Central memory CD4-positive, alpha-beta T cell (primary cell): Measurements from ENCODE around the gene TRA2A.
"Not testable (repeated sequence)": the region's sequence is repeated elsewhere in the genome, so short reads cannot be mapped to it uniquely, and the experiment has no call there.

Source experiments
- DNase-seq: peaks from one replicate; pipeline ENCODE4 v3.0.0; 2022
- total RNA-seq, 3 experiments: gene quantifications; one replicate each; lab custom pipeline; 2026; lab: John Stamatoyannopoulos, UW

Gene TRA2A
- 56.6 to 274 (median 72.5) reads per million in 3 experiments for total RNA-seq

GRCh38 chr7:23531794-23532489 is at the start of gene TRA2A:
Gene TRA2A, minus strand, starts transcription at chr7:23531981. Its CDS starts 157 bp downstream, at chr7:23531824.
- peak; percentile 93 for DNase-seq

GRCh38 chr7:23570592-23571200 is 38.9 kb upstream of the TRA2A start:
- peak; percentile 40 for DNase-seq

GRCh38 chr7:23558303-23558702 is 26.5 kb upstream of the TRA2A start:
- no peak for DNase-seq

GRCh38 chr7:23547662-23548061 is 15.9 kb upstream of the TRA2A start:
- DNase-seq: no peak

GRCh38 chr7:23546897-23547572 is 15.3 kb upstream of the TRA2A start:
- peak; percentile 81 for DNase-seq

GRCh38 chr7:23545493-23545892 is 13.7 kb upstream of the TRA2A start:
- no peak for DNase-seq

- no peak for DNase-seq
Observed at GRCh38 chr7:23544913-23545354, 13.2 kb upstream of the TRA2A start.

- DNase-seq: no peak
Observed at GRCh38 chr7:23542752-23543151, 11.0 kb upstream of the TRA2A start.

DNA sequence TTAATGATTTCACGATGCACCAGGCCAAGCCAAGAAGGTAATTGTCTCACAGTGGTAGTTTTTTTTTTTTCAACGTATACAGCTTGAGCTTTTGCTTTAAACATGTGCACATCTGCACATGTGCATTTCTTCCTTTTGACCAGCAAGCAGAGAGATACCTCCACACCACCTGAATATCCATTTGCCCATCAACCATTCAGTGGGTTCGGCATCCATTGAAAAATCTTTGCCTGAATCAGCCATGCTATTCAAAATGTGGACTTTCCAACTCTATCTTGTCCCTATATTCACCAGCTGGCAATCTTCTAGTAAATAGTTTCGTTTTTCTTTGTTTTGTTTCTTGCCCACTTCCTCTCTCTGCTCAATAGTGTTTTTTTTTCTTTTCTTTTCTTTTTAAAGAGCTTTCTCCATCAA is 7.7 kb upstream of the TRA2A start:
- DNase-seq: peak; percentile 28

DNA sequence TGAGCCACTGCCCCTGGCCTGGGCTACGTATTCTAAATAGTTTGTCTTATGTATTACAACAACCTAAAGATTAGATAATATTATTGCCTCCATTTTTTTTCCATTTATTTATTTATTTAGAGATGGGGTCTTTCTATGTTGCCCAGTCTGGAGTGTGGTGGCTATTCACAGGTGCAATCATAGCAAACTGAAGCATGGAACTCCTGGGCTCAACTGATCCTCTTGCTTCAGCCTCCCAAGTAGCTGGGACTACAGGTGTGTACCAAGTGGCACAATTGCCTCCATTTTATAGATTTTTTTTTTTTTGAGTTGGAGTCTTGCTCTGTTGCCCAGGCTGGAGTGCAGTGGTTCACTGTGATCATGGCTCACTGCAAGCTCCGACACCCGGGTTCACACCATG is 6.5 kb upstream of the TRA2A start:
- DNase-seq: no peak

DNA sequence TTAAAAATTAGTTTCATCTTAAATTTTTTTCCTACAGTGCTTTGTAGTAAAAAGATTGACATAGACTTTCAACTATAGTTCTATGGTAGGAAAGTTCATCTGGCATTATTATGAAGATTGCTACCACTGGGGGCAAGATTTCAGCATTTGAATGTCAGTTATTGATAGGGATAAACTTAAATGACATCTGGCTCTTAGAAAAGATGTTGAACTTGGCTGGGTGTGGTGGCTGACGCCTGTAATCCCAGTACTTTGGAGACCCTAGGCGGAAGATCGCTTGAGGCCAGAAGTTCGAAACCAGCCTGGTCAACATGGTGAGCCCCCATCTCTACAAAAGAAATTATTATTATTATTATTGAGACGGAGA is 1.4 kb upstream of the TRA2A start:
- DNase-seq: no peak

DNA sequence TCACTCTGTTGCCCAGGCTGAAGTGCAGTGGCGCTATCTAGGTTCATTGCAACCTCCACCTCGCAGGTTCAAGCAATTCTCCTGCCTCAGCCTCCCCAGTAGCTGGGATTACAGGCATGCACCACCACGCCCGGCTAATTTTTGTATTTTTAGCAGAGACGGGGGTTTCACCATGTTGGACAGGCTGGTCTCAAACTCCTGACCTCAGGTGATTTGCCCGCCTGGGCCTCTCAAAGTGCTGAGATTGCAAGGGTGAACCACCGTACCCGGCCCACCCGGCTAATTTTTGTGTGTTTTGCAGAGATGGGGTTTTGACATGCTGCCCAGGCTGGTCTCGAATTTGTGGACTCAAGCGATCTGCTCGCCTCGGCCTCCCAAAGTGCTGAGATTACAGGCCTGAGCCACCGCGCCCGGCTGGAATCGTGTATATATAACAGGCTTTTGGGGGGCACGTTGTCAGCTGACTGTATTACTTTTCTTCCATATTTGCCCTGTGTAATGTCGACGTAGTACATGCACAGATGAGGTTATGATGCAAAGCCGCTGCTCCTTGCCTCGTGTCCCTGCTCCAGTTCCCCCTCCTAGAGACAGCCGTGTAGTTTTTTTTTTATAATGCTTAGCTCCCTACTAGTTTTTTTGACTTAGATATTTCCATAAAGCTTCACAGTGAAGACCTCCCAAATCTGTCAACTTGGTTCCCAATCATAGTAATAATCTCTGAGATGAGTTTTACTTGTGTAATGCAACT is 883 bp upstream of the TRA2A start:
- DNase-seq: no peak

DNA sequence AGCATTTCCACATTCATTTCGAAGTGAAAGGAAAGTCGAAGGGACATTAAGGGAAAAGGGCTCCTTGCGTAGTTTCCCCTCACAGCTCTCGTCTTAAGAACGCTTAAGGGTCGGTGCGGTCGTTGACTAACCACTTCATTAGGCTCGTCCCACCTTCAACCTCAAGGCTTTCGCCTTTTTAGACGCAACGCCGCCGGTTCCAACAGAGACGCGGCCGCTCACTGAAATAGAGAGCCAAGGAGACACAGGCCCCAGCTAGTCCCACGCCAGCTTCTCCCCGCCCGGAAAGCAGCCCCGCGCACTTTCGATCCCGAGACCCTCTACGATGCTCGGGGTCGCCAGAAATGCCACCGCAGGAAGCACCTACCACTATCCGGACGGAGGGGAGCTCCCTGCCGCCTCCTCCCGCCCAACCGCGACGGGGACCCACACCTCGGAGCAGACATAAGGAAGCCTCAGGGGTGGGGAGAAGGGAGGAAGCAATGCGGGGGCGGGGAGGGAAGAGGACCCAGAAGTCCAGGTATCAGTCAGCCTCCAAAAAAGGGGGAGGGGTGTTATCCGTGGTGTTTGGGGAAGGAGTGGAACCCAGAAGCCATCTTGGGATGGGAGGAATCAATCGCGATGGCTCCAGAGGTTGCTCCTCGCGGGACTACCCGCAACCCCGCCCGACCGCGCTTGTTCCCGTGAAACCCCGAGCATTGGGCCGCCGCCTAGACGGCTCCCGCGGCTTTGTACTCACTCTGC is 559 bp downstream of the TRA2A start:
- peak; percentile 37 for DNase-seq

DNA sequence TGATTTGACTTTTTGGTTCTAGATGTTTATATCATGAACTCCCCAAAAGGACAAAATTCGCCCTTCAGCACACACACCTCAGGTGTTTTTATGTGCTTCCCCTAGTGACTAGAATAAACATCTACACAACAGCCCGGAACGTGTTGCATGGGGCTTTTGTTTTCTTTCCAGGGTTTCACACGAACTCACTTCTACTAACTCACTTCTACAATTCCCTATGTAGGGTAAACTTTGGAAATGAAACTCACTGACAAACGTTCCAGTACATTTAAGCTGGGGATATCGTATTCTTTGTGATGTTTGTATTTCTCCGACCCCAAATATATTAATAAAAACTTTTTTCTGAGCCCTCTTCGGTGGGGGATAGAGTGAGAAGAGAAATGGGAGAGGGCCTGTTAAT is 1.4 kb downstream of the TRA2A start:
- DNase-seq: peak; percentile 61

DNA sequence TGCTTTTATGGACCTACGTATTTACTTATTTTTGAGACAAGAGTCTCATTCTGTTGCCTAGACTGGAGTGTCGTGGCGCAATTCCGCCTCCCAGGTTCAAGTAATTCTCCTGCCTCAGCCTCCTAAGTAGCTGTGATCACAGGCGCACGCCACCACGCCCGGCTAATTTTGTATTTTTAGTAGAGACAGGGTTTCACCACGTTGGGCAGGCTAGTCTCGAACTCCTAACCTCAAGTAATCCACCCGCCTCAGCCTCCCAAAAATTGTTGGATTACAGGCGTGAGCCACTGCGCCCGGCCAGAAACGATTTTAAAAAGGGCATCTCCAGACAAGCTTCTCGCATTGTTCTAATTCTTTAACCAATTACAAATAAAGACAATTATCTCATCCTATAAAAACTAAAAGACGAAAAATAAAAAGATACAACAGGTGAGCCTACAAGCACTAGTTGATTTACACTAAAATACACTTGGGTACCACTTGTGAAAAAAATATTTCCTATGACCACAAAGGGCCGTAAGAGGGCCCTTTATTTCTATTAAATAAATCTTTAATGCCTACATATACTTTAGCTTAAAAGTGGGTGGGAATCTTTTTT is 2.4 kb downstream of the TRA2A start:
- DNase-seq: no peak

DNA sequence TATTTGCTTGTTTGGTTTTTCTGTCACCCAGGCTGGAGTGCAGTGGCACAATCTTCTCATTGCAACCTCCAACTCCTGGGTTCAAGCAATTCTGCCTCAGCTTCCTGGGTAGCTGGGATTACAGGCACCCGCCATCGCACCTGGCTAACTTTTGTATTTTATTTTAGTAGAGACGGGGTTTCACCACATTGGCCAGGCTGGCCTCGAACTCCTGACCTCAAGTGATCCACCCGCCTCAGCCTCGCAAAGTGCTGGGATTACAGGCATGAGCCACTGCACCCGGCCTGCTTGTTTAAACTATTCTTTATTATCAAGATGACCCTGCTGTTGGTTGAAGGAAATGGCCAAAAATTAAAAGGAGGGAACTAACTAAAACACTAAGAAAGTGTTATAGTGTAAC is 6.2 kb downstream of the TRA2A start:
- not testable (repeated sequence) for DNase-seq

- no peak for DNase-seq
Observed at GRCh38 chr7:23524473-23524872, 7.3 kb downstream of the TRA2A start.

- no peak for DNase-seq
Observed at GRCh38 chr7:23523486-23524075, 8.2 kb downstream of the TRA2A start.

DNA sequence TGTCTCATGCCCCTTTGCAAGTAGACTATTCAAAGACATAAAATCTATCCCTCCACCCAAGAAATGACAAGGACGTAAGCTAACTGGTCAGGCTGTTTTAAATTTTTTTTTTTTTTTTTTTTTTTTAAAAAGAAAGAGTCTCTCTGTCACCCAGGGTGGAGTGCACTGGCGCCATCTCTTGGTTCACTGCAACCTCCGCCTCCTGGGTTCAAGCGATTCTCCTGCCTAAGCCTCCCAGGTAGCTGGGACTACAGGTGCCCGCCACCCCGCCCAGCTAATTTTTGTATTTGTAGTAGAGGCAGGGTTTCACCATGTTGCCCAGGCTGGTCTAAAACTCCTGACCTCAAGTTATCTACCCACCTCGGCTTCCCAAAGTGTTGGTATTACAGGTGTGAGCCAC is 11.2 kb downstream of the TRA2A start:
- DNase-seq: no peak

DNA sequence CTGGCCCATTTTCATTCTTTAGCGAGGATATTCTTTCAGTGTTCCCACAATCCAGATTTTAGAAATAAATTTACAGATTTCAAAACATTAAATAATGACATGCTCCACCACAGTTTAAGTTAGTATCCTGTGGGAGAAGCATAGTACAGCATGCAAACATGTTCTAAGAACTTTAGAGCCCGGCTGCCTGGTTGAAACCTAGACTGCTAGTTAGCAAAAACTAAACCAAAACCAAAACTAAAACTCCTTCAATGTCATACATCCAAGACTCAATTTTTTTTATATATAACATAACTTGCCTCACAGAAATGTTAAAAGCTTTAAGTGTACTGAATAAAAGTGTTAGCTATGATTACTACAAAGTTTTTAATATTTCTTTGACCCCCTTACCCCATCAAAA is 17.0 kb downstream of the TRA2A start:
- DNase-seq: no peak

- not testable (repeated sequence) for DNase-seq
Observed at GRCh38 chr7:23513746-23514145, 18.0 kb downstream of the TRA2A start.

DNA sequence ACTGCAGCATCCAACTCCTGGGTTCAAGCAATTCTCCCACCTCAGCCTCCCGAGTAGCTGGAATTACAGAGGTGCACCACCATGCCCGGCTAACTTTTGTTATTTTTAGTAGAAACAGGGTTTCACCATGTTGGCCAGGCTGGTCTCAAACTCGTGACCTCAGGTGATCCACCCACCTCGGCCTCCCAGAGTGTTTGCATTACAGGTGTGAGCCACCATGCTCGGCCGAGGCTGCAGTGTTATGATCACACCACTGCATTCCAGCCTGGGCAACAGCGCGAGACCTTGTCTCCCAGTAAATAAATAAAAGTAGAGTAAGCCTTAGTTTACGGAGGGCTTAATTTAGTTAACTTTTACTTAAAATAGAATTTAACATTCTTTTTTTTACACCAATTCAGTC is 37.8 kb downstream of the TRA2A start:
- no peak for DNase-seq
